Measurements from ENCODE around the gene PLCB3. TPM values are rescaled to one million over a fixed set of nuclear protein-coding genes. Genes with fewer than 3 reads are reported as not detected.
A peak's percentile ranks its signal among the peaks of the same experiment; 100 is the strongest.

The PLCB3 gene
- total RNA-seq, 1 donor: 25.3 TPM

- peak; percentile 57 for DNase-seq (ENCODE audit: insufficient read length, low spot score, missing footprints)
- no peak overlapping the region for H2AFZ ChIP-seq (ENCODE audit: low read length)
- peaks cover 5% of the 10 kb centered on the region for H3K36me3 ChIP-seq (ENCODE audit: insufficient read depth, low read length)
- H3K27ac ChIP-seq (ENCODE audit: low read depth, low read length): no peak overlapping the region
- no peaks in the 10 kb centered on the region for H3K9me3 ChIP-seq (ENCODE audit: low read depth, low read length)
- no peak overlapping the region for H3K4me3 ChIP-seq (ENCODE audit: insufficient read depth, low read length)
- no peaks in the 10 kb centered on the region for H3K27me3 ChIP-seq (ENCODE audit: insufficient read depth, low read length)
- H3K79me2 ChIP-seq (ENCODE audit: insufficient read depth, low read length): peaks cover 11% of the 10 kb centered on the region
- H4K20me1 ChIP-seq (ENCODE audit: insufficient read depth, low read length): peaks cover 5% of the 10 kb centered on the region
- TF ChIP-seq, protein P1, sequence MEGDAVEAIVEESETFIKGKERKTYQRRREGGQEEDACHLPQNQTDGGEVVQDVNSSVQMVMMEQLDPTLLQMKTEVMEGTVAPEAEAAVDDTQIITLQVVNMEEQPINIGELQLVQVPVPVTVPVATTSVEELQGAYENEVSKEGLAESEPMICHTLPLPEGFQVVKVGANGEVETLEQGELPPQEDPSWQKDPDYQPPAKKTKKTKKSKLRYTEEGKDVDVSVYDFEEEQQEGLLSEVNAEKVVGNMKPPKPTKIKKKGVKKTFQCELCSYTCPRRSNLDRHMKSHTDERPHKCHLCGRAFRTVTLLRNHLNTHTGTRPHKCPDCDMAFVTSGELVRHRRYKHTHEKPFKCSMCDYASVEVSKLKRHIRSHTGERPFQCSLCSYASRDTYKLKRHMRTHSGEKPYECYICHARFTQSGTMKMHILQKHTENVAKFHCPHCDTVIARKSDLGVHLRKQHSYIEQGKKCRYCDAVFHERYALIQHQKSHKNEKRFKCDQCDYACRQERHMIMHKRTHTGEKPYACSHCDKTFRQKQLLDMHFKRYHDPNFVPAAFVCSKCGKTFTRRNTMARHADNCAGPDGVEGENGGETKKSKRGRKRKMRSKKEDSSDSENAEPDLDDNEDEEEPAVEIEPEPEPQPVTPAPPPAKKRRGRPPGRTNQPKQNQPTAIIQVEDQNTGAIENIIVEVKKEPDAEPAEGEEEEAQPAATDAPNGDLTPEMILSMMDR (IDR thresholded peaks at IDR 0.05; ENCODE audit: extremely low read depth, low read depth, low read length): no peak
- no peak overlapping the region for H3K4me2 ChIP-seq (ENCODE audit: insufficient read depth, low read length)
- H3K4me1 ChIP-seq (ENCODE audit: insufficient read depth, low read length): peaks cover 8% of the 10 kb centered on the region
Observed at GRCh38 chr11:64220798-64221197, 30.5 kb upstream of the PLCB3 start.

- Histone ChIP-seq H3K9me3 (ENCODE audit: low read depth, low read length) (no peaks in the 10 kb centered on the region), H3K79me2 (ENCODE audit: insufficient read depth, low read length) (peaks cover 30% of the 10 kb centered on the region), H4K20me1 (ENCODE audit: insufficient read depth, low read length) (peaks cover 5% of the 10 kb centered on the region), H3K4me1 (ENCODE audit: insufficient read depth, low read length) (peaks cover 22% of the 10 kb centered on the region), H3K4me2 (ENCODE audit: insufficient read depth, low read length) (no peak overlapping the region), H3K4me3 (ENCODE audit: insufficient read depth, low read length) (no peak overlapping the region), H3K36me3 (ENCODE audit: insufficient read depth, low read length) (peaks cover 5% of the 10 kb centered on the region), H3K27me3 (ENCODE audit: insufficient read depth, low read length) (no peaks in the 10 kb centered on the region), H3K27ac (ENCODE audit: low read depth, low read length) (no peak overlapping the region), H2AFZ (ENCODE audit: low read length) (no peak overlapping the region)
- TF ChIP-seq, protein P1 (IDR thresholded peaks at IDR 0.05; ENCODE audit: extremely low read depth, low read depth, low read length): no peak
- DNase-seq (ENCODE audit: insufficient read length, low spot score, missing footprints): peak; percentile 63
Observed at GRCh38 chr11:64222651-64223000, 28.7 kb upstream of the PLCB3 start.

DNA sequence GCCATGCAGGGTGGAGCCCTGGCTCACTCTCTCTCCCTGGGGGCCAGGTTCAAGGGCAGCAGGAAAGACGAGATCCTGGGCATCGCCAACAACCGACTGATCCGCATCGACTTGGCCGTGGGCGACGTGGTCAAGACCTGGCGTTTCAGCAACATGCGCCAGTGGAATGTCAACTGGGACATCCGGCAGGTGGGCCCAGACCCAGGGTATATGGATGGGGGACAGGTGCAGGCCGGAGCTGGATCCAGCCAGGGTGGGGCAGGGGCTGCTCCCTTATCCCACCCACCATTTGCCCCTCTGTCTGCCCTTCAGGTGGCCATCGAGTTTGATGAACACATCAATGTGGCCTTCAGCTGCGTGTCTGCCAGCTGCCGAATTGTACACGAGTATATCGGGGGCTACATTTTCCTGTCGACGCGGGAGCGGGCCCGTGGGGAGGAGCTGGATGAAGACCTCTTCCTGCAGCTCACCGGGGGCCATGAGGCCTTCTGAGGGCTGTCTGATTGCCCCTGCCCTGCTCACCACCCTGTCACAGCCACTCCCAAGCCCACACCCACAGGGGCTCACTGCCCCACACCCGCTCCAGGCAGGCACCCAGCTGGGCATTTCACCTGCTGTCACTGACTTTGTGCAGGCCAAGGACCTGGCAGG is 28.2 kb upstream of the PLCB3 start:
- TF ChIP-seq, protein P1 (IDR thresholded peaks at IDR 0.05; ENCODE audit: extremely low read depth, low read depth, low read length): no peak
- no peak overlapping the region for H3K4me3 ChIP-seq (ENCODE audit: insufficient read depth, low read length)
- peaks cover 30% of the 10 kb centered on the region for H3K79me2 ChIP-seq (ENCODE audit: insufficient read depth, low read length)
- no peaks in the 10 kb centered on the region for H3K27me3 ChIP-seq (ENCODE audit: insufficient read depth, low read length)
- H3K4me1 ChIP-seq (ENCODE audit: insufficient read depth, low read length): peaks cover 23% of the 10 kb centered on the region
- H4K20me1 ChIP-seq (ENCODE audit: insufficient read depth, low read length): peaks cover 5% of the 10 kb centered on the region
- peaks cover 5% of the 10 kb centered on the region for H3K36me3 ChIP-seq (ENCODE audit: insufficient read depth, low read length)
- no peak overlapping the region for H3K27ac ChIP-seq (ENCODE audit: low read depth, low read length)
- no peak overlapping the region for H3K4me2 ChIP-seq (ENCODE audit: insufficient read depth, low read length)
- H3K9me3 ChIP-seq (ENCODE audit: low read depth, low read length): no peaks in the 10 kb centered on the region
- H2AFZ ChIP-seq (ENCODE audit: low read length): no peak overlapping the region
- no peak for DNase-seq (ENCODE audit: insufficient read length, low spot score, missing footprints)

- H3K4me2 ChIP-seq (ENCODE audit: insufficient read depth, low read length): no peak overlapping the region
- no peak overlapping the region for H3K4me3 ChIP-seq (ENCODE audit: insufficient read depth, low read length)
- H3K36me3 ChIP-seq (ENCODE audit: insufficient read depth, low read length): peaks cover 5% of the 10 kb centered on the region
- H4K20me1 ChIP-seq (ENCODE audit: insufficient read depth, low read length): peaks cover 5% of the 10 kb centered on the region
- no peak overlapping the region for H3K27ac ChIP-seq (ENCODE audit: low read depth, low read length)
- no peak for DNase-seq (ENCODE audit: insufficient read length, low spot score, missing footprints)
- peaks cover 23% of the 10 kb centered on the region for H3K4me1 ChIP-seq (ENCODE audit: insufficient read depth, low read length)
- no peak overlapping the region for H2AFZ ChIP-seq (ENCODE audit: low read length)
- H3K27me3 ChIP-seq (ENCODE audit: insufficient read depth, low read length): no peaks in the 10 kb centered on the region
- no peaks in the 10 kb centered on the region for H3K9me3 ChIP-seq (ENCODE audit: low read depth, low read length)
- TF ChIP-seq, protein P1 (IDR thresholded peaks at IDR 0.05; ENCODE audit: extremely low read depth, low read depth, low read length): no peak
- H3K79me2 ChIP-seq (ENCODE audit: insufficient read depth, low read length): peaks cover 32% of the 10 kb centered on the region
Observed at GRCh38 chr11:64224151-64224890, 27.0 kb upstream of the PLCB3 start.
